Activated CD8-positive, alpha-beta T cell treated with anti-CD3 and anti-CD28 coated beads, Interleukin-2, amount 10 ng/mL, durations not matched to agents 7 days and 5 days (primary cell): ENCODE results near the gene MERTK. TPM values are rescaled to one million over a fixed set of nuclear protein-coding genes. Genes with fewer than 3 reads are reported as not detected.

ENCODE experiments used
- ATAC-seq: fragments of 150-1000 bp; cut with Tn5 transposase; one replicate; pipeline ENCODE4 v1.10.0; 2021; ENCODE audit warnings: moderate library complexity
- CTCF ChIA-PET: fragments of 350-600 bp; sonication (Branson Sonifier 250); formaldehyde crosslinking; loops from one replicate; lab custom pipeline; 2021; ENCODE audit warnings: antibody characterized with exemption; lab: Charles Lee
- POLR2A ChIA-PET: fragments of 350-600 bp; sonication (Branson Sonifier 250); formaldehyde crosslinking; loops from one replicate; lab custom pipeline; 2021; ENCODE audit warnings: antibody characterized with exemption; lab: Charles Lee
- DNase-seq: peaks from one replicate; pipeline ENCODE4 v3.0.0-alpha.2; 2020
- H3K27ac Mint-ChIP-seq: one replicate; pipeline ENCODE4 v1.8.0; 2021; ENCODE audit warnings: mild to moderate bottlenecking, mixed read lengths
- H3K27me3 Mint-ChIP-seq: one replicate; pipeline ENCODE4 v1.8.0; 2021; ENCODE audit warnings: low read depth, mixed read lengths
- H3K36me3 Mint-ChIP-seq: one replicate; pipeline ENCODE4 v1.8.0; 2021; ENCODE audit warnings: low read depth, mixed read lengths
- H3K4me1 Mint-ChIP-seq: one replicate; pipeline ENCODE4 v1.8.0; 2021; ENCODE audit warnings: low read depth, mixed read lengths
- H3K4me3 Mint-ChIP-seq: one replicate; pipeline ENCODE4 v1.8.0; 2021; ENCODE audit warnings: mild to moderate bottlenecking, mixed read lengths
- H3K9me3 Mint-ChIP-seq: one replicate; pipeline ENCODE4 v1.8.0; 2022; ENCODE audit warnings: mixed read lengths; ENCODE audit not compliant: insufficient read depth
- total RNA-seq, 2 experiments: library from RNA; stranded (reverse); gene quantifications; one replicate each; pipeline ENCODE4 v1.2.3, GENCODE V29; 2021

The MERTK gene
- total RNA-seq, 2 experiments from 2014 or later, result 0.10 to 0.21 TPM

GRCh38 chr2:112023707-112024106 lies 125.3 kb downstream of the MERTK start:
- H3K27me3 Mint-ChIP-seq, result peaks cover 15% of the 10 kb centered on the region
- no peaks in the 10 kb centered on the region for H3K4me1 Mint-ChIP-seq
- no peaks in the 10 kb centered on the region for H3K9me3 Mint-ChIP-seq
- H3K36me3 Mint-ChIP-seq, result no peaks in the 10 kb centered on the region
- DNase-seq (no peak), ATAC-seq (no peak)
- no peak overlapping the region for H3K27ac Mint-ChIP-seq
- CTCF ChIA-PET, result no interaction called here
- POLR2A ChIA-PET, result no interaction called here
- no peak overlapping the region for H3K4me3 Mint-ChIP-seq

GRCh38 chr2:112024231-112024630 lies 125.8 kb downstream of the MERTK start:
- H3K36me3 Mint-ChIP-seq, result no peaks in the 10 kb centered on the region
- no peak overlapping the region for H3K4me3 Mint-ChIP-seq
- no peak for ATAC-seq
- H3K4me1 Mint-ChIP-seq, result no peaks in the 10 kb centered on the region
- peaks cover 13% of the 10 kb centered on the region for H3K27me3 Mint-ChIP-seq
- ChIA-PET CTCF (no interaction called here), POLR2A (no interaction called here)
- DNase-seq, result no peak
- H3K27ac Mint-ChIP-seq, result no peak overlapping the region
- H3K9me3 Mint-ChIP-seq, result no peaks in the 10 kb centered on the region

- H3K4me3 Mint-ChIP-seq, result no peak overlapping the region
- H3K9me3 Mint-ChIP-seq, result no peaks in the 10 kb centered on the region
- POLR2A ChIA-PET, result no interaction called here
- no peak overlapping the region for H3K27ac Mint-ChIP-seq
- no peaks in the 10 kb centered on the region for H3K4me1 Mint-ChIP-seq
- peaks cover 13% of the 10 kb centered on the region for H3K27me3 Mint-ChIP-seq
- CTCF ChIA-PET, result no interaction called here
- ATAC-seq, result no peak
- H3K36me3 Mint-ChIP-seq, result no peaks in the 10 kb centered on the region
- DNase-seq, result no peak
Measured at GRCh38 chr2:112024896-112025491, 126.6 kb downstream of the MERTK start.

- Mint-ChIP-seq H3K4me3 (no peak overlapping the region), H3K4me1 (no peaks in the 10 kb centered on the region), H3K27me3 (peaks cover 8% of the 10 kb centered on the region), H3K27ac (no peak overlapping the region), H3K36me3 (no peaks in the 10 kb centered on the region), H3K9me3 (no peaks in the 10 kb centered on the region)
- DNase-seq, result no peak
- ChIA-PET CTCF (no interaction called here), POLR2A (no interaction called here)
- no peak for ATAC-seq
Measured at GRCh38 chr2:112026509-112026908, 128.1 kb downstream of the MERTK start.

- H3K4me3 Mint-ChIP-seq, result no peak overlapping the region
- H3K27ac Mint-ChIP-seq, result no peak overlapping the region
- ATAC-seq (no peak), DNase-seq (no peak)
- CTCF ChIA-PET, result no interaction called here
- peaks cover 6% of the 10 kb centered on the region for H3K4me1 Mint-ChIP-seq
- no peaks in the 10 kb centered on the region for H3K36me3 Mint-ChIP-seq
- H3K27me3 Mint-ChIP-seq, result peaks cover 11% of the 10 kb centered on the region
- POLR2A ChIA-PET, result no interaction called here
- H3K9me3 Mint-ChIP-seq, result no peaks in the 10 kb centered on the region
Measured at GRCh38 chr2:112027767-112028166, 129.4 kb downstream of the MERTK start.

- Mint-ChIP-seq H3K4me3 (no peak overlapping the region), H3K36me3 (no peaks in the 10 kb centered on the region), H3K9me3 (no peaks in the 10 kb centered on the region), H3K4me1 (peaks cover 7% of the 10 kb centered on the region), H3K27ac (no peak overlapping the region), H3K27me3 (peaks cover 11% of the 10 kb centered on the region)
- ChIA-PET POLR2A (no interaction called here), CTCF (no interaction called here)
- ATAC-seq (no peak), DNase-seq (no peak)
Measured at GRCh38 chr2:112029164-112029563, 130.8 kb downstream of the MERTK start.

GRCh38 chr2:112031473-112032223 lies 133.2 kb downstream of the MERTK start:
- no peak for DNase-seq
- ChIA-PET CTCF (interaction anchor here (1.2 kb wide), 1 partner anchor 134 kb away, joined by 3 read pairs; no protein-coding TSS in a partner anchor), POLR2A (no interaction called here)
- Mint-ChIP-seq H3K36me3 (no peaks in the 10 kb centered on the region), H3K4me3 (no peak overlapping the region), H3K27me3 (peaks cover 11% of the 10 kb centered on the region), H3K9me3 (no peaks in the 10 kb centered on the region), H3K27ac (no peak overlapping the region), H3K4me1 (peaks cover 7% of the 10 kb centered on the region)
- ATAC-seq, result no peak

- H3K27ac Mint-ChIP-seq, result no peak overlapping the region
Measured at GRCh38 chr2:112032224-112032586, 133.8 kb downstream of the MERTK start.

GRCh38 chr2:112032689-112033465 lies 134.5 kb downstream of the MERTK start:
- H3K36me3 Mint-ChIP-seq, result no peaks in the 10 kb centered on the region
- ATAC-seq, result no peak
- no peaks in the 10 kb centered on the region for H3K9me3 Mint-ChIP-seq
- peaks cover 11% of the 10 kb centered on the region for H3K27me3 Mint-ChIP-seq
- peaks cover 7% of the 10 kb centered on the region for H3K4me1 Mint-ChIP-seq
- no peak overlapping the region for H3K27ac Mint-ChIP-seq
- POLR2A ChIA-PET, result no interaction called here
- DNase-seq, result no peak
- no peak overlapping the region for H3K4me3 Mint-ChIP-seq
- CTCF ChIA-PET, result no interaction called here

More at GRCh38 chr2:112032224-112032586, 133.8 kb downstream of the MERTK start:
- H3K36me3 Mint-ChIP-seq, result no peaks in the 10 kb centered on the region
- peaks cover 7% of the 10 kb centered on the region for H3K4me1 Mint-ChIP-seq
- no peak overlapping the region for H3K4me3 Mint-ChIP-seq
- POLR2A ChIA-PET, result no interaction called here
- ATAC-seq (no peak), DNase-seq (no peak)
- CTCF ChIA-PET, result no interaction called here
- H3K27me3 Mint-ChIP-seq, result peaks cover 11% of the 10 kb centered on the region
- no peaks in the 10 kb centered on the region for H3K9me3 Mint-ChIP-seq

GRCh38 chr2:112033600-112033999 lies 135.2 kb downstream of the MERTK start:
- DNase-seq, result no peak
- Mint-ChIP-seq H3K4me1 (peaks cover 7% of the 10 kb centered on the region), H3K9me3 (no peaks in the 10 kb centered on the region), H3K4me3 (no peak overlapping the region), H3K27ac (no peak overlapping the region), H3K36me3 (no peaks in the 10 kb centered on the region), H3K27me3 (peaks cover 9% of the 10 kb centered on the region)
- ChIA-PET POLR2A (no interaction called here), CTCF (no interaction called here)
- no peak for ATAC-seq

GRCh38 chr2:112034924-112035323 lies 136.5 kb downstream of the MERTK start:
- H3K36me3 Mint-ChIP-seq, result no peaks in the 10 kb centered on the region
- H3K27me3 Mint-ChIP-seq, result peaks cover 3% of the 10 kb centered on the region
- DNase-seq, result no peak
- H3K4me1 Mint-ChIP-seq, result peaks cover 7% of the 10 kb centered on the region
- H3K9me3 Mint-ChIP-seq, result no peaks in the 10 kb centered on the region
- H3K4me3 Mint-ChIP-seq, result no peak overlapping the region
- CTCF ChIA-PET, result no interaction called here
- POLR2A ChIA-PET, result no interaction called here
- no peak for ATAC-seq
- no peak overlapping the region for H3K27ac Mint-ChIP-seq

- no peak overlapping the region for H3K27ac Mint-ChIP-seq
Measured at GRCh38 chr2:112035786-112036185, 137.4 kb downstream of the MERTK start.

More at GRCh38 chr2:112035786-112036185, 137.4 kb downstream of the MERTK start:
- ATAC-seq (no peak), DNase-seq (no peak)
- Mint-ChIP-seq H3K27me3 (peaks cover 3% of the 10 kb centered on the region), H3K4me3 (no peak overlapping the region), H3K9me3 (no peaks in the 10 kb centered on the region), H3K4me1 (peaks cover 7% of the 10 kb centered on the region), H3K36me3 (no peaks in the 10 kb centered on the region)
- POLR2A ChIA-PET, result no interaction called here
- CTCF ChIA-PET, result no interaction called here
